NT2/D1 (cell line): ENCODE results near the gene HTR6.

Experiments
- SUZ12 ChIP-seq: IDR thresholded peaks from 2 replicates; pipeline ENCODE4 v1.6.1; 2011; ENCODE audit not compliant: insufficient read length, insufficient read depth; ENCODE audit errors: extremely low read depth
- ZNF274 ChIP-seq: IDR thresholded peaks from 2 replicates; pipeline ENCODE4 v1.6.1; 2011; ENCODE audit warnings: mild to moderate bottlenecking, low read depth, low read length

GRCh38 chr1:19645411-19646251 is 19.0 kb upstream of the HTR6 start:
- no peak for TF ChIP-seq ZNF274
- no peak for TF ChIP-seq SUZ12
